B cell (primary cell): Measurements from ENCODE around the gene TBC1D30. TPM values are rescaled to one million over a fixed set of nuclear protein-coding genes. Genes with fewer than 3 reads are reported as not detected.

ENCODE experiments used
- ATAC-seq: fragments of 200-7000 bp; cut with Tn5 transposase; one replicate; pipeline ENCODE4 v1.10.0; 2021; ENCODE audit warnings: low read depth, mild to moderate bottlenecking, moderate number of reproducible peaks, moderate library complexity
- CTCF ChIA-PET: fragments of 350-600 bp; sonication (Branson Sonifier 250); formaldehyde crosslinking; loops from one replicate; lab custom pipeline; 2021; ENCODE audit warnings: antibody characterized with exemption, inconsistent platforms; lab: Charles Lee
- POLR2A ChIA-PET: fragments of 350-600 bp; sonication (Branson Sonifier 250); formaldehyde crosslinking; loops from one replicate; lab custom pipeline; 2021; ENCODE audit warnings: antibody characterized with exemption; lab: Charles Lee
- DNase-seq: peaks from one replicate; pipeline ENCODE4 v3.0.0; 2013
- H2AFZ ChIP-seq: 2 replicates; pipeline ENCODE4 v1.6.1; 2012; ENCODE audit warnings: mild to moderate bottlenecking, low read depth, low read length; ENCODE audit not compliant: insufficient read depth, poor library complexity, severe bottlenecking
- H3K27ac ChIP-seq, 2 donors: 1 replicate in 1 of 2; 2 replicates in 1 of 2; pipeline ENCODE4 v1.5.1; 2012 to 2013; ENCODE audit warnings: low read length in 2 of 2, mild to moderate bottlenecking in 2 of 2, moderate library complexity in 1 of 2
- H3K27me3 ChIP-seq, 4 experiments: fragments of 200-600 bp in 1 of 4; sonication (generic) in 1 of 4; replicated peaks in 1 of 4; 1 replicate in 2 of 4; 2 replicates in 2 of 4; pipeline versions ENCODE4 v1.6.1 to v1.7.0; 2013 to 2016; ENCODE audit warnings: low read length in 3 of 4, mild to moderate bottlenecking in 2 of 4, mixed read lengths in 1 of 4, moderate library complexity in 1 of 4; ENCODE audit not compliant: insufficient read depth in 4 of 4, control insufficient read depth in 3 of 4; ENCODE audit errors: control extremely low read depth in 1 of 4
- H3K36me3 ChIP-seq, 2 experiments: replicated peaks in 1 of 2; 1 replicate in 1 of 2; 2 replicates in 1 of 2; pipeline versions ENCODE4 v1.6.1 to v1.7.1; 2013; ENCODE audit warnings: low read length in 1 of 2; ENCODE audit not compliant: insufficient read depth in 2 of 2, control insufficient read depth in 1 of 2; ENCODE audit errors: control extremely low read depth in 1 of 2, extremely low read depth in 1 of 2
- H3K4me1 ChIP-seq, 2 donors: fragments of 200-600 bp in 1 of 2; sonication (generic) in 1 of 2; 1 replicate in 1 of 2; 2 replicates in 1 of 2; pipeline versions ENCODE4 v1.5.1 to v1.6.1; 2013 to 2017; ENCODE audit warnings: low read length in 2 of 2; ENCODE audit not compliant: control insufficient read depth in 2 of 2, insufficient read depth in 2 of 2
- H3K4me2 ChIP-seq: replicated peaks from 2 replicates; pipeline ENCODE3; 2012; ENCODE audit warnings: mild to moderate bottlenecking, low read depth, low read length; ENCODE audit not compliant: poor library complexity, severe bottlenecking
- H3K4me3 ChIP-seq, 5 experiments: fragments of 200-600 bp in 1 of 5; sonication (generic) in 1 of 5; 1 replicate in 3 of 5; 2 replicates in 2 of 5; pipeline versions ENCODE4 v1.5.1 to v1.7.0; 2011 to 2016; ENCODE audit warnings: low read length in 4 of 5, mild to moderate bottlenecking in 4 of 5, low read depth in 2 of 5, control low read depth in 1 of 5, moderate library complexity in 1 of 5; ENCODE audit not compliant: insufficient read depth in 1 of 5; ENCODE audit errors: control extremely low read depth in 1 of 5, extremely low read depth in 1 of 5
- H3K79me2 ChIP-seq: fragments of 200-600 bp; sonication (generic); one replicate; pipeline ENCODE4 v1.6.0; 2016; ENCODE audit warnings: low read length; ENCODE audit not compliant: control insufficient read depth, insufficient read depth
- H3K9ac ChIP-seq: fragments of 200-600 bp; sonication (generic); 2 replicates; pipeline ENCODE4 v1.6.1; 2017; ENCODE audit warnings: mild to moderate bottlenecking, low read length, moderate library complexity
- H3K9me3 ChIP-seq, 3 donors: one replicate each; pipeline versions ENCODE4 v1.6.1 to v1.7.1; 2013; ENCODE audit warnings: low read length in 2 of 3; ENCODE audit not compliant: control insufficient read depth in 2 of 3, insufficient read depth in 1 of 3; ENCODE audit errors: control extremely low read depth in 1 of 3
- H4K20me1 ChIP-seq: 2 replicates; pipeline ENCODE4 v1.6.0; 2012; ENCODE audit warnings: mild to moderate bottlenecking, low read length; ENCODE audit not compliant: insufficient read depth, control insufficient read depth, poor library complexity, severe bottlenecking
- H3K27ac Mint-ChIP-seq: one replicate; pipeline ENCODE4 v1.8.0; 2021; ENCODE audit warnings: mixed read lengths
- H3K27me3 Mint-ChIP-seq: one replicate; pipeline ENCODE4 v1.8.0; 2021; ENCODE audit warnings: mixed read lengths
- H3K4me1 Mint-ChIP-seq: one replicate; pipeline ENCODE4 v1.8.0; 2021; ENCODE audit warnings: mixed read lengths
- H3K4me3 Mint-ChIP-seq: one replicate; pipeline ENCODE4 v1.8.0; 2021; ENCODE audit warnings: mixed read lengths
- H3K9me3 Mint-ChIP-seq: one replicate; pipeline ENCODE4 v1.8.0; 2022; ENCODE audit warnings: mixed read lengths; ENCODE audit not compliant: insufficient read depth
- EZH2 ChIP-seq: IDR thresholded peaks from 2 replicates; pipeline ENCODE4 v1.6.1; 2012; ENCODE audit warnings: borderline replicate concordance, low read depth, mild to moderate bottlenecking, moderate library complexity, low read length; ENCODE audit not compliant: insufficient read depth, poor library complexity, severe bottlenecking
- WGBS: methylation state at CpG from one replicate; pipeline ENCODE4 v1.1.5; 2013; ENCODE audit warnings: missing lambda C conversion rate; ENCODE audit not compliant: insufficient coverage; 5-methylcytosine and 5-hydroxymethylcytosine counted together
- intact Hi-C: fragments of 100-400 bp; cut with micrococcal nuclease; formaldehyde crosslinking; loops from one replicate; pipeline ENCODE4 v1.10.0; 2022
- polyA plus RNA-seq: library from polyadenylated mRNA; depleted of rRNA; stranded (reverse); fragments of >200 nt; gene quantifications from 2 replicates; pipeline ENCODE4 v1.2.3, GENCODE V29; 2012
- total RNA-seq, 2 donors: library from RNA; stranded (reverse); fragments of 120-200 nt in 1 of 2; gene quantifications; 1 replicate in 1 of 2; 2 replicates in 1 of 2; pipeline versions ENCODE4 v1.2.3 to v1.2.4, GENCODE V29; 2013 to 2022
- TF ChIP-seq, protein P1 (sequence below): fragments of 200-600 bp; IDR thresholded peaks from one replicate; pipeline ENCODE4 v1.8.0; 2022; ENCODE audit warnings: antibody characterized with exemption, mild to moderate bottlenecking

The TBC1D30 gene
- total and polyA plus RNA-seq, 2 donors (not counting 1 experiment from before 2014, with no cell fraction given): 0.06 to 0.10 TPM

DNA sequence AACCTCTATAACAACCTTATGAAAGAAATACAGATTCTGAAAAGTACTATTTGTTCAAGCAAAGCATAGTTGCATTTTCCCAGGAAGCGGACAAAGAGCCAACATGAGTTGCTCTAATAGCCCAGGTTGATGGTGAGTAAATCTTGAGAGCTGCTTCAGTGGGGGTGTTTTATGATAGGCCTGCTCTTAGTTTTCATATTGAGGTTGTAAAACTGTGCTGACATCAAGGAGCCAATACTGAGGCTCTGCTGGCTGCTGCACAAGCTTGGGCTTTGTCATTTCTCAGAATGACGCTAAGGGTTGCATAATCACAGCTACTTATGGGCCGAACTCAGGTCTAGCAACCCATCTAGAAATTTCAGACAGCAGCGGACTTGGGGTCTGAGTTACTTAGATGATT, 11.5 kb downstream of the TBC1D30 start:
- Histone ChIP-seq H2AFZ (no peak overlapping the region), H3K4me1 (no peaks in the 10 kb centered on the region), H3K9ac (no peak overlapping the region), H3K27ac (no peak overlapping the region), H3K27me3 (peaks cover 0 to 8% (median 0%) of the 10 kb centered on the region in 4 experiments), H3K9me3 (peaks cover 0 to 1% (median 0%) of the 10 kb centered on the region in 3 donors), H3K79me2 (no peaks in the 10 kb centered on the region), H4K20me1 (no peaks in the 10 kb centered on the region), H3K4me3 (no peak overlapping the region), H3K4me2 (no peak overlapping the region), H3K36me3 (no peaks in the 10 kb centered on the region)
- intact Hi-C loops: no loop called here
- DNase-seq (no peak), ATAC-seq (no peak)
- ChIA-PET POLR2A (no interaction called here), CTCF (no interaction called here)
- TF ChIP-seq, protein P1, sequence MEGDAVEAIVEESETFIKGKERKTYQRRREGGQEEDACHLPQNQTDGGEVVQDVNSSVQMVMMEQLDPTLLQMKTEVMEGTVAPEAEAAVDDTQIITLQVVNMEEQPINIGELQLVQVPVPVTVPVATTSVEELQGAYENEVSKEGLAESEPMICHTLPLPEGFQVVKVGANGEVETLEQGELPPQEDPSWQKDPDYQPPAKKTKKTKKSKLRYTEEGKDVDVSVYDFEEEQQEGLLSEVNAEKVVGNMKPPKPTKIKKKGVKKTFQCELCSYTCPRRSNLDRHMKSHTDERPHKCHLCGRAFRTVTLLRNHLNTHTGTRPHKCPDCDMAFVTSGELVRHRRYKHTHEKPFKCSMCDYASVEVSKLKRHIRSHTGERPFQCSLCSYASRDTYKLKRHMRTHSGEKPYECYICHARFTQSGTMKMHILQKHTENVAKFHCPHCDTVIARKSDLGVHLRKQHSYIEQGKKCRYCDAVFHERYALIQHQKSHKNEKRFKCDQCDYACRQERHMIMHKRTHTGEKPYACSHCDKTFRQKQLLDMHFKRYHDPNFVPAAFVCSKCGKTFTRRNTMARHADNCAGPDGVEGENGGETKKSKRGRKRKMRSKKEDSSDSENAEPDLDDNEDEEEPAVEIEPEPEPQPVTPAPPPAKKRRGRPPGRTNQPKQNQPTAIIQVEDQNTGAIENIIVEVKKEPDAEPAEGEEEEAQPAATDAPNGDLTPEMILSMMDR: no peak
- no peak for TF ChIP-seq EZH2
- Mint-ChIP-seq H3K27ac (no peak overlapping the region), H3K27me3 (peaks cover 16% of the 10 kb centered on the region), H3K9me3 (no peaks in the 10 kb centered on the region), H3K4me3 (no peak overlapping the region), H3K4me1 (no peaks in the 10 kb centered on the region)
- WGBS: 97% methylated on average over 3 of the region's 4 CpGs

DNA sequence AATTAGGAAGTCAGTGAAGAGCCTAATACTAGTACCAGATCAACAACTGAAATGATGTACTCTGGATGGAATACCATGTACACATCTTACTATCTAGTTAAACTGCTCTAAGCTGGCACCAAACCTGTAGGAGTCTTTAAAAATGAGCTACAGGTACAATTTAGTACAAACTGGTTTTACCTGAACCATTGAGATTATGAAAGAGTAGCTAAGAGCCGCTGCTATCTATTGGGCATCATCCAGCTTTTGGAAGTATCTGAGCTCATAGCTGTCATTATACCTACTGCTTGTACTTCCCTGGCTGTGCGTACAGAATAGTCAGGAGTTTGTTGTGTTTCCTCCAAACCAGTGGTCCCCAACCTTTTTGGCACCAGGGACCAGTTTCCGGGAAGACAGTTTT, 12.4 kb downstream of the TBC1D30 start:
- Mint-ChIP-seq H3K4me3 (no peak overlapping the region), H3K9me3 (no peaks in the 10 kb centered on the region), H3K27ac (no peak overlapping the region), H3K27me3 (peaks cover 16% of the 10 kb centered on the region), H3K4me1 (no peaks in the 10 kb centered on the region)
- no peak for TF ChIP-seq EZH2
- TF ChIP-seq, protein P1: no peak
- DNase-seq (no peak), ATAC-seq (no peak)
- H3K4me2 ChIP-seq: no peak overlapping the region
- H3K79me2 ChIP-seq: no peaks in the 10 kb centered on the region
- POLR2A ChIA-PET: no interaction called here
- no peak overlapping the region for H3K4me3 ChIP-seq
- H3K4me1 ChIP-seq: no peaks in the 10 kb centered on the region
- no peak overlapping the region for H2AFZ ChIP-seq
- no peak overlapping the region for H3K27ac ChIP-seq
- H3K27me3 ChIP-seq: peaks cover 0 to 8% (median 0%) of the 10 kb centered on the region in 4 experiments
- H3K9ac ChIP-seq: no peak overlapping the region
- WGBS: 94% methylated on average over 2 of the region's 3 CpGs
- H3K36me3 ChIP-seq: no peaks in the 10 kb centered on the region
- CTCF ChIA-PET: interaction anchor here (1.1 kb wide), 1 partner anchor 396 kb away, joined by 3 read pairs; no protein-coding TSS in a partner anchor
- peaks cover 0 to 1% (median 0%) of the 10 kb centered on the region in 3 donors for H3K9me3 ChIP-seq
- intact Hi-C loops: no loop called here
- H4K20me1 ChIP-seq: no peaks in the 10 kb centered on the region
